ENCODE data around the gene MPZL2.

GRCh38 chr11:118224511-118225188 is 39.4 kb downstream of the MPZL2 start, which contains the start of gene JAML:
- TF ChIP-seq POLR2AphosphoS5 (IDR thresholded peaks at IDR 0.05; ENCODE audit: low read depth, low read length) (no peak), TAF1 (IDR thresholded peaks at IDR 0.05; ENCODE audit: borderline replicate concordance, insufficient read depth, low read length) (no peak)
